Putamen (tissue), 1 donor: Measurements from ENCODE around the gene UBE3C.
"Not testable (repeated sequence)": the region's sequence is repeated elsewhere in the genome, so short reads cannot be mapped to it uniquely, and the experiment has no call there.

Experiments used
- DNase-seq: peaks from one replicate; pipeline ENCODE4 v3.0.0-alpha.2; 2016; ENCODE audit warnings: low spot score

UBE3C gene

DNA sequence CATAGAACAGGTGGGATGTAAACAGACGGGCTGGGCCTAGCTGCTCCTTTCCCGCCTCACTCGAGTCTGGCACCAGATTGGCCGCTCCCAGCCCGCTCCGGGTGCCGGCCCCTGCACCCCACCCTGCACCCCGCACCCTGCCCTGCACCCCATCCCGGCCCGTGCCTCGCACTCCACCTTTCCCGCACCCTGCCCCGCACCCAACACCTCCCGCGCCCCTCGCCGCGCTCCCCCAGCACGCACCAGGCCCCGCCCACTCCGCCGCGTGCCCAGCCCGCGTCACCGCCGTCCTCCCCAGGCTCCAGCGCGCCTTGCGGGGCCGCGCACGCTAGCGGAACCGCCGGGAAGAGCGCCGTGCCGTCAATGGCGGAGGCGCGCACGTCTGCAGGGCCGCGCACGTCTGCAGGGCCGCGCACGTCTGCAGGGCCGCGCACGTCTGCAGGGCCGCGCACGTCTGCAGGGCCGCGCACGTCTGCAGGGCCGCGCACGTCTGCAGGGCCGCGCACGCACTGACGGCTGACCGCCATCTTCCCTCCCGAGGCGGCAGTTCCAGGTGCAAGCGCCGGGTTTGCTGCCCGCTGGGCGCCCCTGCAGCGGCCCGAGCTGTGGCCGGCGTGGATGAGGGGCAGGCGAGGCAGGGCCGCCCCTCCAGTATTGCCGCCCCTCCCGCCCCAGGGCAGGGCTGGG is at the start of gene UBE3C:
TSS of gene UBE3C (plus strand) at position 503 of the 687 bp plus-strand sequence. CDS start 347 bp downstream, outside the sequence.
- DNase-seq: peak; percentile 92

DNA sequence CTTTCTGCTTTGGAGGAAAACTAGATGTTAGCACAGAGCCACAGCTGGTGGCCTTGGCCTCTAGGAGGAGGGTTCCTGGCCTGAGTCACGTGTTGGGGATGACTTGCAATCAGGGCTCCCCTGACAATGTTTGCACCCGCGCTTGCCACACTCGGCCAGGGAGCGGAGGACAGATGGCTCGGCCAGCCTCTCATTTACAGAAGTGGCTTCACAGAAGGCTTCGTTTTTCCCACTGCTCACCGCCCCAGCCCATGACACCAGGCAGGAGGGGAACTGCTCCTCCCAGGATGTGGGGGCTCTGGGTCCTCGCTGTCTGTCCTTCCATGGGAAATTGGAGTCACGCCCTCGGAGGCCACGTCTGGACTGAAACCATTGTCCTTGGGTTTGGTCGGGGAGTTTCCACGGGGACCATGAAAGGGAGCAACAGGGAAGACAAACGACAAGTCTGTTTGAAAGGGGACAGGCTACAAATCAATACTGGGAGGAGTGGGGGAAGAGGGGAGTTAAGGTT is 49.6 kb upstream of the UBE3C start:
- DNase-seq: no peak

DNA sequence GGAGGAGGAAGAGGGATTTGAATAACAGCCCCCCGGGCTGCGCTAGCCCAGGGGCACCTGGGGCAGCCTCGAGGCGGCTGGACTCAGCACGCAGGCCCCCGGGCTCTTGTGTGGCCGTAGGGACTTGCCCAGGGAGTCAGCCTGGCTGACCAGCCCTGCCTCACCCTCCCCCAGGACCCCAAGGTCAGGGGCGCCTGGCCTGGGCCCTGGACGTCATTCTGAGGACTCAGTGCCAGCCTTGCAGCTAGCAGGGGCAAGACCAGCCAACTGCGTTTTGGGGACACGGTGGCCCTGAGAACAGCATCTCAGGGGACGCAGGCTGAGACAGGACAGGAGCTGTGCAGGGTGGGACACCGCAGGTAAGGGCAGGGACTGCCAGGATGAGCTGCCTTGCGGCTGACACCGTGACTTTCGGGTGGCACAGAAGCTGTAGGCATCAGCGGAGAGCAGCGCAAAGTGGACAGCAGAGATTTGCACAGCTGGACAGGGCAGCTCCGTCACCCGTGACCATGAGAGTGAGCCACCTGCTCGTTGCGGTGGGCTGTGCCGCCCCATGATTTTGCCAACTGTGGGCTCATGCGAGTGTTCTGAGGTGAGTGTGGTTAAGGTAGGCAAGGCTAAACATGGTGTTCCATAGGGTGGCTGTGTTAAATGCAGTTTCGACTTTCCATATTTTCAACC is 48.1 kb upstream of the UBE3C start:
- DNase-seq: no peak

DNA sequence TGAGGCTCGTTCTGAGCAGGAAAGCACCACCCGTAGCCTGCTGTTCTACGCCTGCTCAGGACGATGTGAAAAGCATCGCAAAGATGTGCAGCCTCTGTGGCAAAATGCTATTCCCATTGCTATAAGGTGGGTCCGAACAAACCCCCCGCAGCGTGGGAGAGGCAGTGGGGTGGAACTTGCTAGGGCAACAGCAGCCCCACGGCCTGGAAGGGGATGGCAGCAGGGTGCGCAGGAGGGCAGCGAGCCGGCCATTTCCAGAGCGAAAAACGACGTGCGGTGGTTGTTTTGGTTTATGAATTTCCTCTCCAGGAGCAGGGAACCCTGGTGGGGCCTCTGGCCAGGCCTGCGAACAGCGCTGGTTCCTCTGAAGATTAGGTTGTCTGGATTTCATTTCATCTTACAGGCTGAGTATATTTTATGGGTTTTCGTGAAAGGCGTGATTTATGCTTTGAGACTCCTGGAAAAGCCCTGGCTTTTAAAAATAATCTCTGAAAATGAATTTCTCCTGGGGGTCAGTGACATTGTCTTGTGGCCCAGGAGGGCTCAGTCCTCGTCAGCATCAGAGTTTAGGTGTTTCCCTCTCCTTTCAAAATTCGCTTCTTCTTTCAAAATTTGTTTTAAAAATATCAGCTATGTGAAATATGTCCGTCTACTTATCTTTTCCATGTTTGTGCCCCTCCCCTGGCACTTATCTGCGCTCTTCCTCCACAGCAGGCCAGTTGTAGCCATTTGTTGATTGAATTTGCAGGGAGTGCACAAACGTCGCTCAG is 42.3 kb upstream of the UBE3C start:
- DNase-seq: no peak

DNA sequence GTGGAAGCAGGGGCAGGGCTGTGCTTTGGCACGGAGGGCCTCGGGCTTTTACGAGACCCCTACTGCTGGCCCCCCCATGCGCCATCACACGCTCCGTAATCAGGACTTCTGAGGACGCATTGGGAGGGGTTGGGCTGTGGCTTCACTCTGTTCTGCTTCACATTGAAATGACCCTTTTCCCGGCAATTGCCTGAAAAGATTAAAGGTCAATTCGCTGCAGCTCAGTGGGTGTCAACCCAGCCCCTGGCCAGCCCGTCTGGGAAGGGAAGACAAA is 41.7 kb upstream of the UBE3C start:
- no peak for DNase-seq

DNA sequence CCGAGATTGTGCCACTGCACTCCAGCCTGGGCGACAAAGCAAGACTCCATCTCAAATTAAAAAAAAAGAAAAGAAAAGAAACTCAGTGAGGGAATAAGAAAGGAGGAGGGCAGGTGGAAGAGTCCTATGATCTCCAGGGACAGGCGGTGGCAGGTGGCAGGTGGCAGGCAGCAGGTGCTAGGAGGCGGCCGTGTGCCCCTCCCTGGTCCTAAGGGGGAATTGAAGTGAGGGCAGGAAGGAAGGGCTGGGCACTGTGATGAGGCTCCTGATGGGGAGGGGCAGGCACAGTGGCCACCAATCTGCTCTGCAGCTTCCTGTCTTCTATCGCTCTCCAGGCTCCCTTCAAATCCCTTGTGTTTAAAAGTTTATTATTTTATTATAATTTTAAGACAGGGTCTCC is 41.2 kb upstream of the UBE3C start:
- DNase-seq: no peak

DNA sequence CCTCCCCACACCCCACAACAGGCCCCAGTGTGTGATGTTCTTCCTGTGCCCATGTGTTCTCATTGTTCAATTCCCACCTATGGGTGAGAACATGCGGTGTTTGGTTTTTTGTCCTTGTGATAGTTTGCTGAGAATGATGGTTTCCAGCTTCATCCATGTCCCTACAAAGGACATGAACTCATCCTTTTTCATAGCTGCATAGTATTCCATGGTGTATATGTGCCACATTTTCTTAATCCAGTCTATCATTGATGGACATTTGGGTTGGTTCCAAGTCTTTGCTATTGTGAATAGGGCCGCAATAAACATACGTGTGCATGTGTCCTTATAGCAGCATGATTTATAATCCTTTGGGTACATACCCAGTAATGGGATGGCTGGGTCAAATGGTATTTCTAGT is 38.7 kb upstream of the UBE3C start:
- DNase-seq: not testable (repeated sequence)

DNA sequence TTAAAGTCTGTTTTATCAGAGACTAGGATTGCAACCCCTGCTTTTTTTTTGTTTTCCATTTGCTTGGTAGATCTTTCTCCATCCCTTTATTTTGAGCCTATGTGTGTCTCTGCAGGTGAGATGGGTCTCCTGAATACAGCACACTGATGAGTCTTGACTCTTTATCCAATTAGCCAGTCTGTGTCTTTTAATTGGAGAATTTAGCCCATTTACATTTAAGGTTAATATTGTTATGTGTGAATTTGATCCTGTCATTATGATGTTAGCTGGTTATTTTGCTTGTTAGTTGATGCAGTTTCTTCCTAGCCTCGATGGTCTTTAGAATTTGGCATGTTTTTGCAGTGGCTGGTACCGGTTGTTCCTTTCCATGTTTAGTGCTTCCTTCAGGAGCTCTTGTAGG is 35.1 kb upstream of the UBE3C start:
- DNase-seq: not testable (repeated sequence)

DNA sequence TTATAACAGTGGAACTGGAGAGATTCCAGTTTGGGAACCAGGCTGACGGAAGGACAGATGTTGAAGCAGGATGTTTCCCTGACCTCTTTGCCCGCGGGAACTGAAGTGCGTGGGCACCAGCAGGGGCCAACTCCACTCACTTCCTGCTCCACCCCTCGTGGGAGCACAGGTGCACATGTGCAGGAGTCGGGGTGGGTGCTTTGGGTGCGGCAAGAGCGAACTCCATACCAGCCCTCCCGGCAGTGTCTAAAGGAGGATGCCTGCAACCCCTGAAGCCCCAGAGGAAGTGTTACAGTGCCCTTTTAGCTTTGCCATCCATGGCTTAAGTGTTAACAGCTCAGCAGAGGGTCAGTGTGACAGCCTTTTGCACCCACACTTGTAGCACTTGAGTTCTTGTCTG is 27.4 kb upstream of the UBE3C start:
- no peak for DNase-seq

DNA sequence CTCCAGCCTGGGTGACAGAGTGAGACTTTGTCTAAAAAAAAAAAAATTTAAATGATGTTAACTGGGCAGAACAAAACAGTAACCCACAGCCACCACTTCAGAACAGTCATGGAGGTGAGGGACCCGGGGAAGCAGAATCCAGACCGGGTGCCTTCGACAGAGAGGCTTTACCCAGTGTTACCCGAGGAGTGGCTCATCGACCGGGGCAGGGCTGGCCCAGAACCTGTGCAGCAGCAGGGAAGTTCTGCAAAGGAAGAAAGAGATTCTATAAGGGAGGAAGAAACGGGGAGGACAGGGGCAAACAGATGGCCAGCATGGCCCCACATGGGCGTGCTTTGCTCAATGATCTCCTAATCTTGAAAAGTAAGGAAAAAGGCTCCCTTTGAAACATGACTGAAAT is 26.0 kb upstream of the UBE3C start:
- no peak for DNase-seq

DNA sequence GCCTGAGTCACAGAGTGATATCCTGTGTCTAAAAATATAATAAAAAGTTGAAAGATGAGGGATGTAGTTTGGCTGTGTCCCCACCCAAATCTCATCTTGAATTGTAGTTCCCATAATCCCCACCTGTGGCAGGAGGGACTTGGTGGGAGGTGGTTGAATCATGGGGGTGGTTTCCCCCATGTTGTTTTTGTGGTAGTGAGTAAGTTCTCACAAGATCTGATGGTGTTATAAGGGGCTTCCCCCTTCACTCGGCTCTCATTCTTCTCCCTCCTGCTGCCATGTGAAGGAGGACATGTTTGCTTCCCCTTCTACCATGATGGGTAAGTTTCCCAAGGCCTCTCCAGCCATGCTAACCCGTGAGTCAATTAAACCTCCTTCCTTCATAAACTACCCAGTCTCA is 25.1 kb upstream of the UBE3C start:
- no peak for DNase-seq

DNA sequence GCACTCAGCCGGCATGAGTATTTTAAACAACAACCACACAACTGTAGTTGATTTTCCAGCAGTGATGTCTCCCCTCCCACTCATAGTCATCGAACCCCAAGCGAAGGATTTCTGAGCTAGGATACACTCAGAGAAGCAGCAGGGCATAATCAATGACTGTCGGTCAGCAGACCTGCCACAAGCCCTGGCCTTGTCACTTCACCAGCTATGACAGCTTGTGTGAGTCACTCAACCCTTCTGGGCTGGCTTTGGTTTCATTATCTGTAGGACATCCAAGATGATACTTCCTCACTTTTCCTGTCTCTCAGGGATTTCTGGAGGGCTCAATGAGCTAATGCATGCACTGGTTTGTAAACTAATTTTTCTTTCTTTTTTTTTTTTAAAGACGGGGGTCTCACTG is 22.0 kb upstream of the UBE3C start:
- no peak for DNase-seq

DNA sequence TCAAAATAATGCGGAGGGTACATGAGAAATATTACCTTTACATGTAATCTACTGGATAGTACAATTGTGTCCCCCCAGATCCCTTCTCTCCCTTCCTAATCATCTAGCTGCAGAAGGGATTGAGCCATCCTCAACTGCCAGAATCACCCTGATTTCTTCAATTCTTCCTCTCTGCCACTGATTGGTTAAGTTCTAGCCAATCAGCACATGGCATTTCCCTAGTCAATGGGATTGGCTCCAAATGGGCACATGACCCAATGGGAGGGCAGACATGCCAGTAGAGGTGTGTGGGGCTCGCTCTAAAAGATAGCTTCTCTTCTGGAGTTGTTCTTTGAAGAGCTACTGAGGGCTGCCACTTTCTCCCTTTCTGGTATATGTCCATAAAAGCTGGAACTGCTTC is 20.9 kb upstream of the UBE3C start:
- DNase-seq: no peak

DNA sequence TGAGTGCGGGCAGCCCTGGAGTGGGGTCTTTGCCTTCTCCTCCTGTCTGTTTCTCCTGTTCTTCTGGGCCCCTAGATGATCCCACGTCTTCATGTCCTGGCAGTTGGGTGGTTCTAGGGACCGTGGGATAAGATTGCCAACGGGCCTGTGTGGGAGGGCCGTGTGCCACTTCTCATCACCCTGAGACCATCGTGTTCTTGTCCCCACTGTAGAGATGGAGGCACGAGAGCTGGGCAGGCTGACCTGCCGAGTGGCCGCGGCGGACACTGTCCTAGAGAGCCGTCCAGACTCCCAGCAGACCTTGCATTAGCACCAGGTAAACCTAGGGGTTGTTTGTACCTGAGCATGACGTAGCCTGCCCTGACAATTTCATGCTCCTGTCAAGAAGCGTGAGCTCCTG is 18.5 kb upstream of the UBE3C start:
- no peak for DNase-seq

DNA sequence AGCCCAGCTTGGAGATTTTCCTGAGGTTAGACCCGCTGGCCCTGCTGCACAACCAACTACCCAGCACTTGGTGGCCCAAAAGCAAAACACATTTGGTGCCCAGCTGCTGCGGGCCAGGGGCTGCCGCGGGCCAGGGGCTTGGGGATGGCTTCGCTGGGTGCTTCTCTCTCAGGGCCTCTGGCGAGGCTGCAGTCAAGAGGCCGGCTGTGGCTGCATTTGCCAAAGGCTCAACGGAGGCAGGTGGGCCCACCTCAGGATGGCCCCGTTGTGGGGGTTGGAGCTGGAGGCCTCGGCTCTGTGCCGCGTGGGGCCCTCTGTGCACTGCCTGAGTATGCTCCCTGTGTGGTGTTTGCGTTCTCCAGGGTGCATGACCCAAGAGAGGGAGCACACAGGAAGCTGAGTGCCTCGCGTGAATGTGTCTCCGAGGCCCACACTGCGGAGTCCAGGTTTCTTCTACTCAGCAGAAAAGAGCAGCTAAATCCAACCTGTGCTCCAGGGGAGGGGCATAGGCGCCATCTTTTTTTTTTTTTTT is 17.5 kb upstream of the UBE3C start:
- no peak for DNase-seq

DNA sequence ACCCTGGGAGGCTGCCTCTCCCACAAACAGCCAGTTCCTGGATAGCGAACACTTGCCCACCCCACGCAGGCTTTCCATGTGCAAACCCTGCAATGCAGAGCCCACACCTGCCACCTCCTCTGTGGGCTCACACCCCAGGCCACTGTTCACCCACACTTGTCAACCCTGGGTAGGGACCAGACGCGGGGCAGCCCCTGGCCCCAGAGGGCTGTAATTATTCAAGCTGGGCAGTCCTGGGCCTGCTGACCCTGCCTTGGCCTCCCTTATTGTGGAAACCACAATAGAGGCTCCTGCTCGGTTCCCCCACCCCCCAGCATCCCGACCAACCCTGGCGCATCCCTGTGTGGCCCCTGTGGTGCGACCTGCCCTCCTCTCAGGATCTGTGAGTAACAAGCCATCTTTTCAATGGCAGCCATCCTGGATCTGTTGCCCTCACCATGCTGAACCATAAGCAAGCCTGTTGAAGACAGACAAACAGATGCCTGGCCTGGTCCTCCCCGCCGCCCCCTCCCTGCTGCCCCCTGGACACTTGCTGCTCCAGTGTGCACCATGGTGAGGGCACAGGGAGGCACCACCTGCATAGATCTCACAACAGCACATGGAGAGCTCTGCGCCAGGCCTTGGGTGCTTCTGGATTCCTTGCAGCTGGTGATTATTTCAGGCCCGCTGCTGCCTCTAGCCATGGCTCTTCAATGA is 15.8 kb upstream of the UBE3C start:
- no peak for DNase-seq

DNA sequence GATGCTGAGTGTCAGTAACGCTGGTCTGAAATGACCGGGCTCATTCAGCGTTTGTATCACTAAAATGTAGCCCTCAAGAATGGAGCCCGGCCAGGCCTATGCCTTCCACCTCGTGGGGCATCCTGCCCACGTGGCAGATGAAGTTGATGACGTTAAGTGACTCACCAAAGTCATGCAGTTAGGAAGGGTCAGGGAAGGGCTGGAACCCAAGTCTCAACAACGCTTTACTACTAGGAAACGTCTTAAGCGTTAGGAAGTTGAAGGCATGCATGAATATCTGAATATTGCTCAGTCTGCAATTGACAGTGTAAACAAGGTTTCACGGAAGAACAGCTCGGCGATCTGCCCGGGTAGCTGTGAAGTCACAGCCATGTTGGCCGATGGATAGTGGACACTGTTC is 14.0 kb upstream of the UBE3C start:
- no peak for DNase-seq

DNA sequence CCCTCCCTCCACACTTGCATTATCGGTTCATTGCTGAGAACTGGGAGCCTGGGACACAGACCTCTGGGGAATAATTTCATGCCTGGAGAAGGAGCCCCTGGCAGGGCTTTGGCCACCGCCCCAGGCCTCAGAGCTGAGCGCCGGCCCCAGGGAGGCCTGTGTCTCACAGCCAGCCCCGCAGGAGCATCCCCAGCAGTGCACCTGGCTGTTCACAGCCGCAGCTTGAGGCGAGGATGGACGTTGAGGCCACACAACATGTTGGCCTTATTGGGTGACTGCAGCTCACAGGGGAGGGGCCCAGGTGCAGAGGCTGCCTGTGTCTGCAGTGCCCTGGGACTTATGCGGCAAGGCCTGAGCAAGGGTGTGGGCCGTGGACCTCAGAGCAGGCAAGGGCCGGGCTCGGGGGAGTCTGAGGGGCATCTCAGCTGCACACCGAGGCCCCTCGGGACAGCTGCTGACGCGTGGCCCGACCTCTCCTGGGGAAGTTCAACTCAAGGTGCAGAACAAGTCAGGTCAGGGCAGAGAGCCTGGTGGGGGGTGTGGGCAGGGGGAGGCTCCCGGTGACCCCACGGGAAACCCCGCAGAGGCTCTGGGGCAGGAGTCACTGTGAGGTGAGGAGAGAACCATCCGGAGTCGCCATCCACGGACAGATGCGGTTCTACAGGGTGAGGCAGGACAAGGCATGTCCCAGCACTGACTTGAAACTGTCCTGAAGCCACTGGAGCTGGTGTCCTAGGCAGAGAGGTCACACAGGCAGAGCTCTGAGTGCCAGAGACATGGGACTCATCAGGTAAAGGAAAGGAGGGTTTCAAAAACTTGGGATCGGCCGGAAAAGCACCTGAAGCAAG is 13.1 kb upstream of the UBE3C start:
- no peak for DNase-seq

DNA sequence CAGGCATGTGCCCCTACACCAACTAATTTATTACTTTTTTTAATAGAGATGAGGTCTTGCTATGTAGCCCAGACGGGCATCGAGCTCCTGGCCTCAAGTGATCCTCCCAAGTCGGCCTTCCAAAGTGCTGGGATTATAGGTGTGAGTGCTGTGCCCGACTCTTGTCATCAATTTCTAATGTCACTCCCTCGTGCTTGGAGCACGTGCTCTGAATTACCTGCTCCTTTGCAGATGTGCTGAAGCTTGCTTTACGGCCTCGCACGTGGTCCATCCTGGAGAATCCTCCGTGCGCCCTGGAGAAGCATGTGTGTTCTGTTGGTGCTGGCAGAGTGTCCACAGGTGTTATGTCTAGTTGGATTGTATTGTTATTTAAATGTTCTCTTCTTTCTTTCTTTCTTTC is 11.8 kb upstream of the UBE3C start:
- no peak for DNase-seq

DNA sequence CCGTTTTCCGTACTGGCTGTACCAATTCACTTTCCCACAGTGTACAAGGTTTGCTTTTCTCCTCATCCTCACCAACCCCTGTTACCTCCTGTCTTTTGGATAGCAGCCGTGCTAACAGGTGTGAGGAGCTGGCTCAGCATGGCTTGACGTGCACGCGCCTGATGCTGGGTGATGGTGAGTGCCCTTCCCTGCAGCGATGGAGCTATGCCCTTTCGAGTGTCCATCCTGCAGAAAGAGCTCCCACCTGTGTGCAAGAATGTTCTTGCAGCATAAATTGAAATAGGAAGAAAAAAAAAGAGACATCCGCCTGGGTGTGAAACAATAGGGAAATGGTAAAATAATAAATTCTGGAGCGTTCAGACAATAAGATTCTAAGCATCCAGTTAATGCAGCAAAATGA is 9.5 kb upstream of the UBE3C start:
- no peak for DNase-seq

DNA sequence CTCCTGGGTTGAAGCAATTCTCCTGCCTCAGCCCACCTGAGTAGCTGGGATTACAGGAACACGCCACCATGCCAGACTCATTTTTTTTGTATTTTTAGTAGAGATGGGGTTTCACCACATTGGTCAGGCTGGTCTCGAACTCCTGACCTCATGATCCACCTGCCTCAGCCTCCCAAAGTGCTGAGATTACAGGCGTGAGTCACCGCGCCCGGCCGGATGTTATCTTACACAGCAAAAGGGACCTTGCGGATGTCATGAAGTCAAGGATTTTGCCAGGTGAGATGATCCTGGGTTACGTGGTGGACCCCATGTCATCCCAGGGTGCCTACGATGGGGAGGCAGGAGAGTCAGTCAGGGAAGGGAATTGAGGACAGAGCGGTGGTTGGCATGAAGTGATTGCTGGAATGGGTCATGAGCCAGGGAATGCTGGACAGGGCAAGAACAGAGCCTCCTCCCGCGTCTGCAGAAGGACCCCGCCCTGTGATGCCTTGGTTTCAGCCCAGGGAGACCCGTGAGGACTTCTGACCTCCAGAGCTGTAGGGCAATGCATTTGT is 8.7 kb upstream of the UBE3C start:
- DNase-seq: no peak
